Measurements from ENCODE around the gene CGB5. TPM values are rescaled to one million over a fixed set of nuclear protein-coding genes. Genes with fewer than 3 reads are reported as not detected.

The CGB5 gene
- total RNA-seq, 2 donors from 2014 or later = 0.44 TPM; not detected in 1

- Mint-ChIP-seq H3K27ac (peak overlapping the region; percentile 83), H3K36me3 (ENCODE audit: low read depth) (peaks cover 23% of the 10 kb centered on the region), H3K27me3 (ENCODE audit: insufficient read depth) (no peaks in the 10 kb centered on the region), H3K9me3 (no peaks in the 10 kb centered on the region), H3K4me1 (peaks cover 10% of the 10 kb centered on the region), H3K4me3 (no peak overlapping the region)
- H3K27ac ChIP-seq (ENCODE audit: low read depth, low read length) = no peak overlapping the region
- H3K27me3 ChIP-seq (ENCODE audit: control insufficient read depth, insufficient read depth, low read length, poor library complexity, severe bottlenecking) = no peaks in the 10 kb centered on the region
- peak; percentile 95 for DNase-seq
- peaks cover 39% of the 10 kb centered on the region for H3K36me3 ChIP-seq (ENCODE audit: control insufficient read depth, insufficient read depth, low read length)
- no peak overlapping the region for H3K9ac ChIP-seq (ENCODE audit: extremely low read depth, low read length, poor library complexity, severe bottlenecking)
- WGBS, 2 experiments (ENCODE audit: insufficient coverage in 1 of 2, insufficient read length in 1 of 2) = 54 to 60% methylated on average over 13 to 16 of the region's 16 CpGs
- no peaks in the 10 kb centered on the region for H3K4me1 ChIP-seq (ENCODE audit: control insufficient read depth, insufficient read depth, low read length)
- H3K9me3 ChIP-seq (ENCODE audit: control insufficient read depth, low read length) = no peaks in the 10 kb centered on the region
- no peak overlapping the region for H3K4me3 ChIP-seq (ENCODE audit: low read length)
- TF ChIP-seq, protein P1, sequence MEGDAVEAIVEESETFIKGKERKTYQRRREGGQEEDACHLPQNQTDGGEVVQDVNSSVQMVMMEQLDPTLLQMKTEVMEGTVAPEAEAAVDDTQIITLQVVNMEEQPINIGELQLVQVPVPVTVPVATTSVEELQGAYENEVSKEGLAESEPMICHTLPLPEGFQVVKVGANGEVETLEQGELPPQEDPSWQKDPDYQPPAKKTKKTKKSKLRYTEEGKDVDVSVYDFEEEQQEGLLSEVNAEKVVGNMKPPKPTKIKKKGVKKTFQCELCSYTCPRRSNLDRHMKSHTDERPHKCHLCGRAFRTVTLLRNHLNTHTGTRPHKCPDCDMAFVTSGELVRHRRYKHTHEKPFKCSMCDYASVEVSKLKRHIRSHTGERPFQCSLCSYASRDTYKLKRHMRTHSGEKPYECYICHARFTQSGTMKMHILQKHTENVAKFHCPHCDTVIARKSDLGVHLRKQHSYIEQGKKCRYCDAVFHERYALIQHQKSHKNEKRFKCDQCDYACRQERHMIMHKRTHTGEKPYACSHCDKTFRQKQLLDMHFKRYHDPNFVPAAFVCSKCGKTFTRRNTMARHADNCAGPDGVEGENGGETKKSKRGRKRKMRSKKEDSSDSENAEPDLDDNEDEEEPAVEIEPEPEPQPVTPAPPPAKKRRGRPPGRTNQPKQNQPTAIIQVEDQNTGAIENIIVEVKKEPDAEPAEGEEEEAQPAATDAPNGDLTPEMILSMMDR (conservative IDR thresholded peaks at IDR 0.05) = peak; percentile 91
Measured at GRCh38 chr19:48999481-49000325, 43.9 kb upstream of the CGB5 start.

DNA sequence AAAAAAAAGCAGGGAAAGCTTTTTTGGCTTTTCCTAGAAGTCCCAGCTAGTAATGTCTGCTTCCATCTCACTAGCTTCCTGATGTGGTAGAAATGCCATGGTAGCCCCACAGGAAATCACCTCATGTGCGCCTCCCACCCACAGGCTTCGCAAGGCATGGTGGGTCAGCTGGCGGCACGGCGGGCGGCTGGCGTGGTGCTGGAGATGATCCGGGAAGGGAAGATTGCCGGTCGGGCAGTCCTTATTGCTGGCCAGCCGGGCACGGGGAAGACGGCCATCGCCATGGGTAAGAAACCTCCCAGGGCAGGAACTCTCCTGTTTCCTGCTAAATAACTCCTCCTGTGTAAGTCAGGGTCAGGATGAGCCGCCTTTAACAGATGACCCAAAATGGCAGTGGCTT is 39.5 kb upstream of the CGB5 start:
- H3K36me3 Mint-ChIP-seq (ENCODE audit: low read depth) = peaks cover 30% of the 10 kb centered on the region
- TF ChIP-seq, protein P1 (conservative IDR thresholded peaks at IDR 0.05) = no peak
- WGBS, 2 experiments (ENCODE audit: insufficient coverage in 1 of 2, insufficient read length in 1 of 2) = 95 to 96% methylated on average over 15 of the region's 15 CpGs
- H3K4me3 Mint-ChIP-seq = no peak overlapping the region
- no peak overlapping the region for H3K27ac Mint-ChIP-seq
- no peaks in the 10 kb centered on the region for H3K27me3 Mint-ChIP-seq (ENCODE audit: insufficient read depth)
- H3K9me3 ChIP-seq (ENCODE audit: control insufficient read depth, low read length) = no peaks in the 10 kb centered on the region
- H3K9ac ChIP-seq (ENCODE audit: extremely low read depth, low read length, poor library complexity, severe bottlenecking) = no peak overlapping the region
- H3K9me3 Mint-ChIP-seq = no peaks in the 10 kb centered on the region
- H3K4me3 ChIP-seq (ENCODE audit: low read length) = no peak overlapping the region
- DNase-seq = no peak
- peaks cover 53% of the 10 kb centered on the region for H3K36me3 ChIP-seq (ENCODE audit: control insufficient read depth, insufficient read depth, low read length)
- peaks cover 4% of the 10 kb centered on the region for H3K4me1 Mint-ChIP-seq
- no peaks in the 10 kb centered on the region for H3K4me1 ChIP-seq (ENCODE audit: control insufficient read depth, insufficient read depth, low read length)
- no peaks in the 10 kb centered on the region for H3K27me3 ChIP-seq (ENCODE audit: control insufficient read depth, insufficient read depth, low read length, poor library complexity, severe bottlenecking)
- H3K27ac ChIP-seq (ENCODE audit: low read depth, low read length) = no peak overlapping the region

DNA sequence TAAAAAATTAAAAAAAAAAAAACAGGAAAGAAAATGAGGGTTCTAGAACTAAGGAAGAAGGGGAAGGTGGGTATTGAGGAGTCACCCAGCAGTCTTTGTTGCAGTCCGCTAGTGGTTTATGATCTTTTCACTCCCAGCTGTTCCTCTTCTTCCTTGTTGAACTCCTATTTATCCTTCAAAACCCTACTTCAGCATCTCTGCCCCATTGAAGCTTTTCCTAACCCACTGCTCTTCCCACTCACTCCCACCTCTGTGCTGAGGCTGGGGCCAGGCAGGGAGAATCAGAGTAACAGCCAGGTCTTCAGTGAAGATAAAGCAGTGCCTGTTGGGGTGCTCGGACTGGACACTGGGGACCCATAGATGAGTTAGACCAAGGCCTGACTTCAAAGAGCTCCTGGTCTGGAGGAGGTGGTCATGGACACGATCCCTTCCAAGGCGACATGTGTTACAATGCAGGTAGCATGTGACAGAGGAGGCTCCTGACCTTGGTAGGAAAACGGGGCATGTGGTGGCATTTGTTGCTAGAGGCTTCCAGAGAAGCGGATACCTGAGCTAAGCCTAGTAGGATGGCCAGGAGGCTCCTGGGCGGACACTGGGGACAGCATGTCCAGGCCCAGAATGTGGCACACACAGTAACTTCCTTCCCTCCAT is 38.6 kb upstream of the CGB5 start:
- WGBS, 2 experiments (ENCODE audit: insufficient coverage in 1 of 2, insufficient read length in 1 of 2) = 90 to 92% methylated on average over 6 to 7 of the region's 7 CpGs
- no peaks in the 10 kb centered on the region for H3K4me1 Mint-ChIP-seq
- TF ChIP-seq, protein P1 (conservative IDR thresholded peaks at IDR 0.05) = no peak
- DNase-seq = no peak
- Histone ChIP-seq H3K9me3 (ENCODE audit: control insufficient read depth, low read length) (no peaks in the 10 kb centered on the region), H3K4me1 (ENCODE audit: control insufficient read depth, insufficient read depth, low read length) (no peaks in the 10 kb centered on the region), H3K9ac (ENCODE audit: extremely low read depth, low read length, poor library complexity, severe bottlenecking) (no peak overlapping the region), H3K27ac (ENCODE audit: low read depth, low read length) (no peak overlapping the region), H3K27me3 (ENCODE audit: control insufficient read depth, insufficient read depth, low read length, poor library complexity, severe bottlenecking) (no peaks in the 10 kb centered on the region), H3K36me3 (ENCODE audit: control insufficient read depth, insufficient read depth, low read length) (peaks cover 44% of the 10 kb centered on the region), H3K4me3 (ENCODE audit: low read length) (no peak overlapping the region)
- no peaks in the 10 kb centered on the region for H3K9me3 Mint-ChIP-seq
- no peaks in the 10 kb centered on the region for H3K27me3 Mint-ChIP-seq (ENCODE audit: insufficient read depth)
- no peak overlapping the region for H3K27ac Mint-ChIP-seq
- H3K4me3 Mint-ChIP-seq = no peak overlapping the region
- peaks cover 27% of the 10 kb centered on the region for H3K36me3 Mint-ChIP-seq (ENCODE audit: low read depth)
